Measurements from ENCODE around the gene CEBPB.
A peak's percentile ranks its signal among the peaks of the same experiment; 100 is the strongest.
"Not testable (repeated sequence)": the region's sequence is repeated elsewhere in the genome, so short reads cannot be mapped to it uniquely, and the experiment has no call there.

Gene CEBPB

DNA sequence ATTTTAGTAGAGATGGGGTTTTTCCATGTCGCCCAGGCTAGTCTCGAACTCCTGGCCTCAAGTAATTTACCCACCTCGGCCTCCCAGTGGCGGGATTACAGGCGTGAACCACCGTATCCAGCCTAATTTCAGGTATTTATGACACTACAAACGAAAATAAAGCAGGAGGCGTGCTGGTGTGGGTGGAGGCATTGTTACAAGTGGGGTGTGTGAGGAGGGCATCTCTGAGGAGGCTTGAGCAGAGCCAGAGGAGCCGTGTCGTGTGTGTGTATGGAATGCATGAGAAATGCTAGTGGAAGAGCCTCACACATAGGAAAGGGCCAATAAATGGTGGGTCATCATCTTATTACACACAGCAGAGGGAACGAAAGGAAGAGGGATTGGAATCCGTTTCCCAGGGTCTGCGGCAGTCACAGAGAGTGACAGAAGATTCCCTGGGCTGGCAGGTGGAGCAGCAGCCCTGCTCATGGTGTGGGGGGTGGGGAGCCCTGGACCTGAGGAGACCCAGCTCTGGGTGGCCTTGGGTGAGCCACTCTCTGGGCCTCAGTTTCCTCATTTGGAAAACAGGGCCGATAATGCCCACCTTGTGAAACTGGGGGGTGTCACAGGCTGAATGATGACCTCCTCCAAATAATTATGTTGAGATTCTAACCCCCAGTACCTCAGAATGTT is 19.9 kb upstream of the CEBPB start:
- FAIRE-seq, result no peak

DNA sequence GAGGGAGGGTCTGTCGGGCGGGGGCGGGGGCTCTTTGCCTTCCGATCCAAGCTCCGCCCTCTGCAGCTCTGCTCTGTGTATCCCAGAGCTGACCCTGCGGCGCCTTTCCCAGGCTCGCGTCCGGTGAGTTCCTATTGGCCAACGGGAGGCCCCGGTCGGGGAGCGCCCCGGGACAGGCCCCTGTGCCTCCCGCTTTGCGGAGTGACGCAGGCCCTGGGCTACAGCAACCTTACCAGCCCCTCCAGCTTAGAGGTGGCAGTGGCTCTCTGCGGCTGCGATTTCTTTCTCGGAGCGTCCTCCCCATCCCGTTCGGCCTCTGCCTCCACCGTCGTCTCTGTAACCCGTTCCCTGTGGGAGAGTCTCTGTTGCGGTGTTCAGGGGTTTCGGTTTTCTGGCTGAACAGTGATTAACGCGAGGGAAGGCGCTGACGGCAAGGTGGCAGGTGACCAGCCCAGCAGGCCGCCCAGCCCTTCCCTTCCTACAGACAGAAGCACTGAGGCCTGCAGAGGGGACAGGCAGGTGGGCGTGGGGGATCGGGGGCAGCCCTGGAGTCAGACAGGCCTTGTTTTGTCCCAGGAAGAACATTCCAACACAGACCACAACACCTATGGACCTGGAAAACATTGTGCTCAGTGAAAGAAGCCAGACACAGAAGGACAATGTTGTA is 18.1 kb upstream of the CEBPB start:
- FAIRE-seq, result no peak

DNA sequence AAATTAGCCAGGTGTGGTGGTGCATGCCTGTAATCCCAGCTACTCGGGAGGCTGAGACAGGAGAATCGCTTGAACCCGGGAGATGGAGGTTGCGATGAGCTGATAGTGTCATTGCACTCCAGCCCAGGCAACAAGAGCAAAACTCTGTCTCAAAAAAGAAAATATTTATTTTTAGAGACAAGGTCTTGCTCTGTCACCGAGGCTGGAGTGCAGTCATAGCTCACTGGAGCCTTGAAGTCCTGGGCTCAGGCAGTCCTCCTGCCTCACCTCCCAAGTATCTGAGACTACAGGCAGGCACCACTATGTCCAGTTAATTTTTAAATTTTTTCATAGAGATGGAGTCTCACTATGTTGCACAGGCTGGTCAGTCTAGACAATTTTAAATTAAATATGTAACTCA is 16.2 kb upstream of the CEBPB start:
- FAIRE-seq, result no peak

DNA sequence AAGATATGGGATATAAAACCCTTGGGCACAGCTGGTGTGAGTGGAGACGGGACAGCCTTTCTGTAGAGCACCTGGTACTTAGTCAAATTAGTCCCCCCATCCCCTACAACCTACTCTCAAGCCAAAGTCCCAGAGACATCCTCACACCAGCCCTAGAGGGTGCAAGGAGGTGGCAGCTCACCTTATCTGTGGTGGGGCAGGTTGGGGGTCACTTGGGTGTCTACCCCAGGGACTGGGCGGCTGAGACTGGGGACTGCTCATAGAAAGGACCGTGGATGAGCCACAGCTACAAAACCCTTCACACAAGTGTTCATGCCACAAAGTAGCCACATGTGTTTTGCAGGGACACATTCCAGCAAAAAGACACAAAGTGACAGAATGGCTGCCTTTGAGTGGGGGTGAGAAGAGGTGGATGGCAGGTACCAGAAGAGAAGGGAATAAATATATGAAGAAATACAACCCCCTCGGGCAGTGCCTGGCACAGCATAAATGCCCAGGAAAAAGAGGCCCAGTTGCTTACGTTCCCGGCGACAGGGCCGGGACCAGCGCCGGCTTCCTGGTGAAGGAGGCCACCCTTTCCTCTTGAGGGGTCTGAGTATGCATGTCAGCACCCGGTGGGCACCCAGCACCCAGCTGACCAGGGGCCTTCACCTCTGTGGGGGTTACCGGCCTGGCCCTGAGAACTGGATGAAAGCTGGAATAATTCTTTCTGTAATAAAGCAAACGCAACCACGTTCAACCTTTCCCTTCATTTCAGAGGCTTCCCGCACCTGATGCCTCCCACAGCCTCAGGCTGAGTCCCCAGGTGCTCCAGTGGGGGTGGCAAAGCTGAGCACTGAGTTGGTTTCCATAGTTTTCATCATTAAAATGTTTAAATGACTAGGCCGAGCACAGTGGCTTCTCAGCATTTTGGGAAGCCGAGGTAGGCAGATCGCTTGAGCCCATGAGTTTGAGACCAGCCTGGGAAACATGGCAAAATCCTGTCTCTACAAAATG is 14.4 kb upstream of the CEBPB start:
- FAIRE-seq, result no peak

DNA sequence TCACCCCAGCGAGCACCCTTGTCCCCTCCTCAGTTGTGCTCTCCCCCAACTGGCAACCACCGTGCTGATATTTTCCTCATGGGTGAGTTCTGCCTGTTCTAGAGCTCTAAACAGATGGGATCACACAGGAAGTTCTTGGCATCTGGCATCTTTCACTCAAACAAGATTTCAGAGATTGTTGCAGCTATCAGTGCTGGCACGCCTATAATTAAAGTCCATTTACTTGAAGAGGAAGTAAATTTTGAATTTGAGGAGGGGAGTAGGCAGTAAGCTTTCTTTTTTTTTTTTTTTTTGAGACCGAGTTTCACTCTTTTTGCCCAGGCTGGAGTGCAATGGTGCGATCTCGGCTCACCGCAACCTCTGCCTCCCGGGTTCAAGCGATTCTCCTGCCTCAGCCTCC is 12.0 kb upstream of the CEBPB start:
- FAIRE-seq, result not testable (repeated sequence)

DNA sequence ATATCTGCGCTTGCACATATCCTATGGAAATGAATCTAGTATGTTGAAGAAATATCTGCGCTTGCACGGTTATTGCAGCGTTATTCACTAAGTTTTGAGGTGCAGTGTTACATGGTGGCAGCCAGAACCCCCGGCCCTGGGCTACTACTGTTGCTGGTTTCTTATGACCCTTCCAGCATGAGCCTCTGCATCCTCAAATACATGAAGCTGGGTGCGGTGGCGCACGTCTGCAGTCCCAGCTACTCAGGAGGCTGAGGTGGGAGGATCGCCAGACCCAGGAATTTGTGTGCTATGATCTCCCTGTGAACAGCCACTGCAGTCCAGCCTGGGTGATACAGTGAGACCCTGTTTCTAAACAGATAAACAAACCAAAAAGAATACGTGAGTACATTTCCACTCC is 9.3 kb upstream of the CEBPB start:
- FAIRE-seq, result no peak

DNA sequence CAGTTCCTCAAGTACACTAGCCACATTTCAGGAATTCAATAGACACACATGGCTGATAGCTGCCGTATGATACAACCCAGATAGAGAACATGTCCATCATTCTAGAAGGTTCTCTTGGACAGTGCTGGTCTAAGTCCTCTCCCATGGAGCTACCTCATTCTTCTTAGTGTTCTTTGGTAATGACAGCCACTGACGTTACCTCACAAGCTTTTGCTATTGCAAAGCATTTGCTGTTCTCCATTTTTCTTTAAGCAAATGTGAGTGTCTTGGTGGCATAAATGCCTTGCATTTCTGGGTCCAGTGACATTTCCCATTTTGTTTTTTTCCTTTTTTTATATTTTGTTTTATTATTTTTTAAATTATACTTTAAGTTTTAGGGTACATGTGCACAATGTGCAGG is 8.3 kb upstream of the CEBPB start:
- FAIRE-seq, result no peak

DNA sequence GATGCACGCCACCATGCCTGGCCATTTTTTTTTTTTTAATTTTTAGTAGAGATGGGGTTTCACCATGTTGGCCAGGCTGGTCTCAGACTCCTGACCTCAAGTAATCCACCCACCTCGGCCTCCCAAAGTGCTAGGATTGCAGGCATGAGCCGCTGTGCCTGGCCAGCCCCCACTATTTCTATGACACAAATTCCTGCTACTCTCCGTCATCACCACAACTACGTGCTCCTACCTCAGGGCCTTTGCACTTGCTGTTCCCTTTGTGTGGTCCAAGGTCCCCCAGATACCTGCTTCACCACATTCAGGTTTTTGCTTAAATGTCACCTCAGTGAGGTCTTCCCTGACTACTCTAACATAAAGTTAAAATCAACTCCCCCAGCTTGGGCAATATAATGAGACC is 5.2 kb upstream of the CEBPB start:
- no peak for FAIRE-seq

DNA sequence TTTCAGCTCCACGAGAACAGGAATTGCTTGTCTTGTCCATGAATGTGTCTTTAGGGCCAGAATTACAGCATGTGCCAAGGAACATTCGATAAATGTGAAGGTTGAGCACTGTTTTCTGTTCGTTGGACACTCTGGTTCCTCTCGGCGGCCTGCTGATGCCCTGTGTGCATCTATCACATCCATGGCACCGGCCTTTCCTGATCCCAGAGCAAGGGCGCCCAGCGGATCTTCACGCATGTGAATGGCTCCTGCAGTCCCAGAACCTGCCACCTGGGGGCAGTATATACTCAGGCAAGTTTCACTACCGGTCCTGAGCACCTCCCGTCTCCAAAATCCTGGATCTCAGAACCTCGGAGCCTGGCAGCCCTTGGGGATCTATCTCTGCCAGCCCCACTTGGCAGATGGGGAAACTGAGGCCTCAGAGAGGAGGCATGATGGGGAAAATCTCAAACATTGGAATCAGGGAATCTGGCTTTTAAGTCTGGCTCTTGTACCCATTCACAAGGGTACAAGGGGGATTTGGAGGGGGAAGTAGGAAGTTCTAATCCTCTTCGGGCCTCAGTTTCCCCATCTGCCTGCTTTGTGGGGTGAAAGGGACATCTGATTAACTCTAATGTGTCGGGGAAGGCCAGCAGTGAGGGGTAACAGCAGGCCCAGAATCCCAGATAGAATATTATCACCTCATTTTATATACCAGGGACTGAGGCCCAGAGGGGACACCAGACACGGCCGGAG is 4.3 kb upstream of the CEBPB start:
- no peak for FAIRE-seq

DNA sequence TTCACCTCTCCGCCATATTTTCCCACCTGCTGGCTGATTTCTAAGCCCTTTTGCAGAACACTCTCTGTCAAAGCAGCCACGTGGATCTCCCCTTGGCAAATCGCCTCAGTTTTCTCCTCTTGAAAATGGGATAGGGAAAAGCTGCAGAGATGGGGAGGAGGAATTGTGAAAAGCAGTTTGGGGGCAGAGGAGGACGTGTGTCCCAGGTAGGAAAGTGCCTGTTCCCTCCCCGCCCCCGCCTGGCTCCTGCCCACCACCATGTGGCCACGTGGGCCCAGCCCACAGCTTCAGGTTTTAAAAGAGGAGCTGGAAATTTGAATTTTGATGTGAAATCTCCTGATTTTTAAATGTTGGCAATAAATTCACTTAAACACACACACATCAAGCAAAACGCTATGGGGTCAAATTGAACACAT is 3.6 kb upstream of the CEBPB start:
- no peak for FAIRE-seq

DNA sequence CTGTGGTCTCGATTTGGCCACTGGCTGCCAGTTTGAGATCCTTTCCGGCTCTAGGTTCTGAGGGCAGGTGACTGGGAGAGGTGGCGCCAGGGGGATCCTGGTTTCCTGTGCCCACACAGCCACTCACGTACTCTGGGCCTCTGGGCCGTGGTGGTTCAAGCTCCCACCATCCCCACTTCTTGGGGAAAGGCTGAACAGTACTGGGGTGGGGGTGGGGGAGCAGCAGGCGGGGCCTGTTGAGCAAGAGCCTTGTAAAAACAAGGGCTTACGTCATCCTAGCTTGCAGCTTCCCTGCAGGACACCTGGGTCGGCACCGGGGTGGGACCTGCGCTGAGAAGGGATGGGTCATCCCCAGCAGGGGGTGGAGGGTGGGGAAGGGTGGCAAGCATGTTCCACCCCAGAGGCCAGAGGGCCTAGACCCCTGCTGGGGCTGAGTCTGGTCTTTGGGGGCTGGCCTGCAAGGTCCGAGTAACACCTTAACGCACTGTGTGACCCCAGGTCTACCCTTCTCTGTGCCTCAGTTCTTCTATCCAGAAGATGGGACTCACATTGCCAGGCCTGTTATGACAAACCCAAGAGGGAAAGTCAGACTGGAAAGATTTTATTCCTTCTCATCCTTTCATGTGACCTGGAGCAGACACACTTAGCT is 3.1 kb upstream of the CEBPB start:
- no peak for FAIRE-seq

DNA sequence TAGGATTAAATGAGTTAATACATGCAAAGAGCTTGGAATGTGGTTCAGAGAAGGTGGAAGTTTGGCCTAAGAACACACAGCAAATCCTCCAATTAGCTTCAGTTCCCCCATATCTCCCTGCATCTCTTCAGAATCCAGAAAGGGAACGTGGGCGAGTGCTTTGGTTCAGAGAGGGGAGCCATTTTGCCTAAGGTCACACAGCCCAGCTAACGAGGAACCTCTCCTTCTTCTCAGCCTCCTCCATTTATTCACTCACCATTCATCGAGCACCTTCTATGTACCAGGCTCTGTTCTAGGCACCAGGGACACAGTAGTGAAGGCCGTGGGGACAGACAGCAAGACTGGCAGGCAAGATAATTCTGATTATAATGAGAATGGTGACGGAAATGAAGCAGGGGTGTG is 2.3 kb upstream of the CEBPB start:
- no peak for FAIRE-seq

DNA sequence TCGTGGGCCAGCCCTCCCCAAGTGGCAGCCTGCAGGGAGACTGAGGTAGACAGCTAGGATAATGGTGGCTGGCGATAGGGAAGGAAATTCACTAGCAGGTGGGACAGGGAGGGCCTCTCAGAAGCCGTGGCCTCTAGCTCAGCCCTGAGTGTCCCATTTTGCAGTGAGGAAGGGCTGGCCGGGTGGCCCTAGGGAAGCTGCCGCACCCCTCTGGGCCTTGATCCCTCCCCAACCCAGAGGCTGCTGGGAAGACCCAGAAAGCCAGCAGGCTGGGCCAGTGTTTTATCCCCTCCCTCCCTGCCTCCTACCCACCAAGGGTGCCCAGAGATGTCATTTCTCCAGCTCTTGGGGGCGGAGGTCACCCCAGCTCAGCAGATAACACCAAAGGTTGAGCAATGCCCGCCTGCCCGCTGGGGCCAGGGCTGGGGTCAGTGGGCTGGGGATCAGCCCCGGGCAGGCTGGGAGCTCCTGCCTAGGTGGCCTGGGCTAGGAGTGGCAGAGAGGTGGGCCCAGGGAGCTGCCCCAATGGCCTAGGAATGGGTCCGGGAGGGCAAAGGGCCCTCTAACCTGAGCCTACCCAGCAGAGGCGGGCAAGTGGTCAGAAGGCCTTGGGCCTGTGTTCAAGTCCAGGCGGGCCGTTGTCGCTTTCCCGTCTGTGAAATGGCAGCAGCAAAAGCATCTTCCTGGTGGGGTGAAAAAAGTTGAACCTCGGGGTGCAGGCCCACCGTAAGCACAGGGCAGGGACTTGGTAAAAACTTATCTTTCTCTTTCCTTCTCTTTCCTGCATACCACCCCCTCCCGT is 1.6 kb upstream of the CEBPB start:
- FAIRE-seq, result no peak

DNA sequence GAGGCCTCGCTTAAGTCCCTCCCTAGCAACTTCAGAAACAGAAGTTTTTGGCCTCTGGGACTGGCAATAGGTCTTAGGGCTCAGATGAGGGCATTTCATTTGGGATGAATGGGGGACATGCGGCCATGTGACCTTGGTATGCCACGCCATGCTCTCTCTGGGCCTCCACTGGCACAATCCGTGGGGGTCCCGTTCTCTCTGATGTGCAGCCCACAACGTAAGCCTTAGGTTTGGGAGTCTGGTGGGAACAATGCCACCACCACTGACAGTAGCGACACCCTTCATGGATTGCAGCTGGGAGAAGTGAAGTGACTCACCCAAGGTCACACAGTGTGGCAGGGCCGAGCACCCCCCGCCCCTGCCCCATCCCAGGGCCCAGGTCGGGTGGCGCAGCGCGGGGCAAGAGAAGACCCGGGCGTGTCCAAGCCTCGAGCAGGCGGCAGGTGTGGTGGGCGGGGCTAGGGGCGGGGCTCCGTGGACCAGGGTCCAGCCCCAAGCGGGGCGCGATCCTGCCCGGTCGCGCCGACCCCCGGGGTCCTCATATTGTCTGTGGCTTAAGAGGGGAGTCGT is 864 bp upstream of the CEBPB start:
- no peak for FAIRE-seq

DNA sequence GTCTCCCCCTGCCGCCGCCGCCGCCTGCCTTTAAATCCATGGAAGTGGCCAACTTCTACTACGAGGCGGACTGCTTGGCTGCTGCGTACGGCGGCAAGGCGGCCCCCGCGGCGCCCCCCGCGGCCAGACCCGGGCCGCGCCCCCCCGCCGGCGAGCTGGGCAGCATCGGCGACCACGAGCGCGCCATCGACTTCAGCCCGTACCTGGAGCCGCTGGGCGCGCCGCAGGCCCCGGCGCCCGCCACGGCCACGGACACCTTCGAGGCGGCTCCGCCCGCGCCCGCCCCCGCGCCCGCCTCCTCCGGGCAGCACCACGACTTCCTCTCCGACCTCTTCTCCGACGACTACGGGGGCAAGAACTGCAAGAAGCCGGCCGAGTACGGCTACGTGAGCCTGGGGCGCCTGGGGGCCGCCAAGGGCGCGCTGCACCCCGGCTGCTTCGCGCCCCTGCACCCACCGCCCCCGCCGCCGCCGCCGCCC is 474 bp downstream of the CEBPB start:
- FAIRE-seq, result no peak

DNA sequence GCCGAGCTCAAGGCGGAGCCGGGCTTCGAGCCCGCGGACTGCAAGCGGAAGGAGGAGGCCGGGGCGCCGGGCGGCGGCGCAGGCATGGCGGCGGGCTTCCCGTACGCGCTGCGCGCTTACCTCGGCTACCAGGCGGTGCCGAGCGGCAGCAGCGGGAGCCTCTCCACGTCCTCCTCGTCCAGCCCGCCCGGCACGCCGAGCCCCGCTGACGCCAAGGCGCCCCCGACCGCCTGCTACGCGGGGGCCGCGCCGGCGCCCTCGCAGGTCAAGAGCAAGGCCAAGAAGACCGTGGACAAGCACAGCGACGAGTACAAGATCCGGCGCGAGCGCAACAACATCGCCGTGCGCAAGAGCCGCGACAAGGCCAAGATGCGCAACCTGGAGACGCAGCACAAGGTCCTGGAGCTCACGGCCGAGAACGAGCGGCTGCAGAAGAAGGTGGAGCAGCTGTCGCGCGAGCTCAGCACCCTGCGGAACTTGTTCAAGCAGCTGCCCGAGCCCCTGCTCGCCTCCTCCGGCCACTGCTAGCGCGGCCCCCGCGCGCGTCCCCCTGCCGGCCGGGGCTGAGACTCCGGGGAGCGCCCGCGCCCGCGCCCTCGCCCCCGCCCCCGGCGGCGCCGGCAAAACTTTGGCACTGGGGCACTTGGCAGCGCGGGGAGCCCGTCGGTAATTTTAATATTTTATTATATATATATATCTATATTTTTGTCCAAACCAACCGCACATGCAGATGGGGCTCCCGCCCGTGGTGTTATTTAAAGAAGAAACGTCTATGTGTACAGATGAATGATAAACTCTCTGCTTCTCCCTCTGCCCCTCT is 1.1 kb downstream of the CEBPB start:
- no peak for FAIRE-seq

DNA sequence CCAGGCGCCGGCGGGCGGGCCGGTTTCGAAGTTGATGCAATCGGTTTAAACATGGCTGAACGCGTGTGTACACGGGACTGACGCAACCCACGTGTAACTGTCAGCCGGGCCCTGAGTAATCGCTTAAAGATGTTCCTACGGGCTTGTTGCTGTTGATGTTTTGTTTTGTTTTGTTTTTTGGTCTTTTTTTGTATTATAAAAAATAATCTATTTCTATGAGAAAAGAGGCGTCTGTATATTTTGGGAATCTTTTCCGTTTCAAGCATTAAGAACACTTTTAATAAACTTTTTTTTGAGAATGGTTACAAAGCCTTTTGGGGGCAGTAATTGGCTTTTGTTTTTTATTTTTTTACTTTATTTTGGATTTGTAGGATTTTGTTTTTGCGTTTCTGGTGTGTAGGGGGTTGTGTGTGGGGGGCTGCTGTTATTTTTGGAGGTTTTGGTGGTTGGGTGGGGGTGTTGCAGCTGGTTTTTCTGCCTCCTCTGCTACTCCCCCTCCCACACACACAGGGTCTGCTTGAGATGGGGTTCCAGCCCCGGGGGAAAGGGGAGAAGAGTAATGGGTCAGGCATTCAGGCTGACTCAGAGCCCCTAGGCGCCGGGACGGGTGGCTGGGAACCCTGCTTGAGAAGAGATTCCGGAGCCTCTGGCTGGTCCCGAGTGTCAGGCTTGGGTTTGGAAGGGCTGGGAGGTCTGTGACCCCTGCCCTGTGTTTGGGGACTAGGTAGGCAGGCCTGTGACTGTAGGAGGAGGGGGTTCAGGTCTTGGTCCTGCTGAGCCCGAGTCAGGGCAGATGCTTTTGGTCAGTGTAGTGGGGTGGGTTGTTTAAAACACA is 2.0 kb downstream of the CEBPB start:
- FAIRE-seq, result peak; percentile 41

DNA sequence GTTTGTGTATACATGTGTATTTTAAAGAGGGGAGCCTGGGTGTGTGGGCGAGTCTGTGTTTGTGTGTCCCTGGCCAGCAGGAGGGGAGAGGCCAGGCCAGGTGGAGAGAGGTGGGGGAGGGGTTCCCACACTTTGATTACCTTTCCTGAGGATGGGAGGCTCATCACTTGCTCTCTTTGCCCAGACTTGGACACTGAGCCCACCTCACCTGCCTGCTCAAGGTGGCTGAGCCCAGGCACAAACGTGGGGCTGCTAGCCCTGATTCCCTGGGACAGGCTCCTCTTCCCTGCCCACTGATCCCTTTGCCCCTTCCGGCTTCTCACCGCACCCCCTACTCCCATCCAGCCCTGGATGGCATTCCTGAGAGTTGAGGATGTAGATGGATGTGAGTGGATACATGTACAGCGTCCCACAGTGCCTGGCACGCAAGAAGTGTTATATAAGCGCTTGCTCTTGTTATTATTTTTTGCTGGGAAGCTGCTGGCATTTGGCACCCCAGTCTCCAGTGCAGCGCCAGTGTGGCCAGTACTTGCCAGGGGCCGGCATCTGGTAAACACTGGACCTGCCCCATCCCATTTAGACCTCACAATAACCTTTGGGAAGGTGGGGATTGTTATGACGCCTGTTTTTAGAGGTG is 2.7 kb downstream of the CEBPB start:
- FAIRE-seq, result no peak

Measured in endometrium (tissue), 2 donors.